ENCODE measurements around the gene KANTR.
A peak's percentile ranks its signal among the peaks of the same experiment; 100 is the strongest.

Gene KANTR, protein sequence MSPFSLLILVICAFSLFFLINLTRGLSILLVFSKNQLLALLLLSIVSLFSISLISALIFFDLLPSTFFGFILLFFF

GRCh38 chrX:53093748-53094581, at the start of gene KANTR:
Gene KANTR, plus strand, starts transcription at chrX:53094142. Its CDS starts 30,131 bp downstream, at chrX:53124273.
- DNase-seq, result peak; percentile 12 to 91 (median 74)

- DNase-seq, result no peak
Observed at GRCh38 chrX:53044995-53045394, 48.9 kb upstream of the KANTR start.

GRCh38 chrX:53047228-53047627, 46.7 kb upstream of the KANTR start:
- DNase-seq, result no peak

DNA sequence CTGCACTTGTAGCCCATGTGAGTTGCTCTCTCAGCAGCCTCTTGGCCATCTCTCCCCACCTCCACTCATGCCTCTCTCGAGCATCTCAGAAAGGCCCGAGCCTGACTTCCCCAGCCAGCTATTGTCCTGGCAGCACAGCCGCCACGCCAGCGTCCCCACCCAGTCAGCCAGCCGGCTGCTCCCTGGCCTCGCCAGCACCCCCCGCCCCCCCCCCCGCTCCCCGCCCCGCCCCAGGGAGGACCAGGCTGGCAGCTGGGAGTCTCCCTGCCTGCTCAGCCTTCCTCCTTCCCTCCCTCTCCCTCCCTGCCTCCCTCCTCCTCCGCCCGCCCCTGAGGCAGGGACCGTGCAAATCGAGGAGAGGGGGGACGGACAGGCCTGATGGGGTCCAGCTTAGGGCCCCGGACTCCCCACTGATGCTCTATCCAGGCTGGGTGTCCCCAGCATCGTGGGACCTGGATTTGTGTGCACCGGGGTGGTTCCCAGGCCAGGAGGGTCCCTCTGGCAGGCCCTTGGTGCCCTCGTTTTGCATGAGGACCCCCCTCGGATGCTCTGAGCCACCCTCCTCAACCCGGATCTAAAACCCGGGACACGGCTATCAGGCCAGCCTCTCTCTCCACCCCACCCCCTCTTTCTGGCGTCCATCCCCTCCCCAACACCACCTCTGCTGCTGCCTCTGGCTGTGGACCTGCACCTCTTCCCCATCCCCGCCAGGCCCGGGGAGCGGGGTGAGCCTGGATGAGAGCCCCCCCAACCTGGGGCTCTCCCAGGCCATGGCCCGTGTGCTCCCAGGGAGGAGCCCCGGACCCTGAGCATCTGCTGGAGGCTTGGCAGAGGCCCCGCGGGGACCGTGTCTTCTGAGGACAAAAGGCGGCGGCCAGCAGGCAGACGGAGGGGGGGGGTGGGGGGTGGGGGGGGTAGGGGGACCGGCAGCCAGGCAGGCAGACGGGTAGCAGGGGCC, 45.5 kb upstream of the KANTR start, which contains the start of gene GPR173:
Gene GPR173, plus strand, starts transcription at position 621 of the 958 bp plus-strand sequence. CDS start 27,833 bp downstream, outside the sequence.
- peak in 50 of 51 donors; percentile 2 to 91 (median 60) for DNase-seq

GRCh38 chrX:53049127-53049517, 44.8 kb upstream of the KANTR start:
- peak in 1 of 51 donors; percentile 6 for DNase-seq

DNA sequence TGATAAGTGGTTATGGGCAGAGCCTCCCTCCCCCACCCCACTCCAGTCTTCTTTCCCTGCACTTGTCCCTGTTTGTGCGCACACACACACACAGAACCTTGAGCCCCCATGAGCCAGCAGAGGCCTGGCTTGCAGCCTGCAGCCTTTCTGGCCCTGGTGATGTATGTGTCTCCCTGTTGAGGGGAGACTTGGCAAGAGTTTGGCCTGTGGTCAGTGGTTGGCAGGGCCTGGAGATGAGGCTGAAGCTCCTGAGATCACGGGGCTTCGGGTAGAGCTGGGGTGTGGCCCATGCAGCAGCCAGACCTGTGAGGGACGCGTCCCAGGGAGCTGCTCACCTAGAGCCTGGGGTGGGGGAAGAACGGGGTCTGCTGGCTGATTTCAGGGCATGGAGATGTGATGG, 43.1 kb upstream of the KANTR start:
- no peak for DNase-seq

- DNase-seq, result no peak
Observed at GRCh38 chrX:53055244-53055849, 38.6 kb upstream of the KANTR start.

GRCh38 chrX:53056292-53056691, 37.6 kb upstream of the KANTR start:
- peak in 1 of 51 donors; percentile 13 for DNase-seq

- DNase-seq, result no peak
Observed at GRCh38 chrX:53065104-53065503, 28.8 kb upstream of the KANTR start.

DNA sequence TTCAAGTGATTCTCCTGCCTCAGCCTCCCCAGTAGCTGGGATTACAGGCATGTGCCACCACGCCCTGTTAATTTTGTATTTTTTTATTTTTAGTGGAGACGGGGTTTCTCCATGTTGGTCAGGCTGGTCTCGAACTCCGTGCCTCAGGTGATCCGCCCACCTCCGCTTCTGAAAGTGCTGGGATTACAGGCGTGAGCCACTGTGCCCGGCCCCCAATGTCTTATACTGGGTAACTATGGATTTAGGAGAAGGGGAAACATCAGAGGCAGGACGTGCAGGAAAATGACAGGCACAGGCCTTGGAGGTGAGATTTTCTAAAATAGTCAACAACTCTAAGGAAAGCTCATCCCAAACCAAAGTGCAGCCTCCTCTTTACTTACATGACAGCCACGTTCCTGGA, 22.9 kb upstream of the KANTR start:
- no peak for DNase-seq

- peak in 35 of 51 donors; percentile 6 to 61 (median 27) for DNase-seq
Observed at GRCh38 chrX:53071604-53072417, 22.1 kb upstream of the KANTR start.

GRCh38 chrX:53072418-53073114, 21.4 kb upstream of the KANTR start:
- DNase-seq, result no peak

DNA sequence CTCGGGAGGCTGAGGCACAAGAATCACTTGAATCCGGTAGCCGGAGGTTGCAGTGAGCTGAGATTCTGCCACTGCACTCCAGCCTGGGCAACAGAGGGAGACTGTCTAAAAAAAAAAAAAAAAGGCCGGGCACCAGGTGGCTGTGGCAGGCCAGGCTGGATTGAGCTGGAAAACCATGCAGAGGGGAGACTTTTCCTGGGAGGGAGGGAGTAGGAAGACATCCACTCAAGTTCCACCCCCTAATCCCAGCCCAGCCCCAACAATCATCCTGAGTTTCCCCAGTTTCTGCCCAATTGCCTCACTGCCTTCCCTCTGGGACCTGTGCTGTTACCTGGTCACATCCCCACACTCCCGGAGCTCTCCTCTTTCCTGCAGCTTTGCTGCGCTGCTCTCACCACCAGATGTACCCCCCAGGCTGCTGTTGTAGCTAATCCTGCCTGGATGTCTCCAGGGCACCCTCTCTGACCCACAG, 20.8 kb upstream of the KANTR start:
- DNase-seq, result peak in 1 of 51 donors; percentile 3

DNA sequence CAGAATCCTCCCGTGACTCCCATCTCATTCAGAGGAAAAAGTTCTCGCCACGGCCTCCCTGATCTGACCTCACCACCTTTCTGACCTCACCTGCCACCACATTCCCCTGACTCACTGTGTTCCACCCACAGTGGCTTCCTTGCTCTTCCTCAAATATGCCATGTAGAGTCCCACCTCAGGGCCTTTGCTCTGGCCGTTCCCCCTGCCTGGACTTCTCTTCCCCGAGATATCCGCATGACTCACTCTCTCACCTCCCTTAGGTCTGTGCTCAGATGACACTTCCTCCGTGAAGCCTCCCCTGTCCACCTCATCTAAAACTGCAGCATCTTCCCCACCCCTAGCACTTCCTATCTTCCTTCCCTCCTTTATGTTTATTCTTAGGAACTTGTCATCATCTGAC, 18.9 kb upstream of the KANTR start:
- no peak for DNase-seq

DNA sequence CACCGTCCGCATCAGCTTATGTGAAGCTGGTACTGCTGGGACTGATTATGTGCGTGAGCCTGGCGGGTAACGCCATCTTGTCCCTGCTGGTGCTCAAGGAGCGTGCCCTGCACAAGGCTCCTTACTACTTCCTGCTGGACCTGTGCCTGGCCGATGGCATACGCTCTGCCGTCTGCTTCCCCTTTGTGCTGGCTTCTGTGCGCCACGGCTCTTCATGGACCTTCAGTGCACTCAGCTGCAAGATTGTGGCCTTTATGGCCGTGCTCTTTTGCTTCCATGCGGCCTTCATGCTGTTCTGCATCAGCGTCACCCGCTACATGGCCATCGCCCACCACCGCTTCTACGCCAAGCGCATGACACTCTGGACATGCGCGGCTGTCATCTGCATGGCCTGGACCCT, 17.3 kb upstream of the KANTR start:
- DNase-seq, result no peak

- DNase-seq, result no peak
Observed at GRCh38 chrX:53077207-53078197, 16.4 kb upstream of the KANTR start.

DNA sequence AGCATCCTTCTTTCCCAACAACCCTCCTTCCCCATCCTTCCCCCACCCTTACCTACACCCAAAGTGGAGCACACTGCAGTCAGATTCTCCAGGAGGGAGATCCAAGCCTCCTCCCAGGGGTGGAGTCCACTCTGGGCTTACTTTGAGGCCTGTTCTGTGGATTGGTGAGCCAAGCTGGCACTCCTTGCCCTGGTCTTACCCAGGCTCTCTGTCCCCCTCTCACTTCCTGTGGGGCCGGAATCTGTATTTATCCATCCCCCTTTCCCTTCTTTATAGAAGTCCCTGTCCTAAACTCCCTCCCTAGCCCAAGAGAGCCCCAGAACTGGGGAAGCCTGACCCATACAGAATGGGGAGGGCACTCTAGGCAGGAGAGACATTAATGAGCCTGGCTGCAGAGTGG, 15.0 kb upstream of the KANTR start:
- no peak for DNase-seq

All from hypothalamus (tissue), 51 donors.